ENCODE data around the gene XPO5.
A peak's percentile ranks its signal among the peaks of the same experiment; 100 is the strongest.

Gene XPO5

GRCh38 chr6:43509984-43510826 lies 65.6 kb downstream of the XPO5 start, which contains the start of gene LRRC73:
Gene LRRC73, minus strand, starts transcription at chr6:43510346. Its CDS starts 561 bp downstream, at chr6:43509785.
- peak within 1 kb of the TSS; percentile 53 for H3K4me3 ChIP-seq (replicated peaks; ENCODE audit: low read depth, low read length)
- DNase-seq (ENCODE audit: low read depth): peak; percentile 83
- TF ChIP-seq CTCF (IDR thresholded peaks at IDR 0.05; ENCODE audit: low read length, missing control alignments): no peak

- no peak for DNase-seq (ENCODE audit: low read depth)
- TF ChIP-seq CTCF (IDR thresholded peaks at IDR 0.05; ENCODE audit: low read length, missing control alignments): no peak
- H3K4me3 ChIP-seq (replicated peaks; ENCODE audit: low read depth, low read length): peak overlapping the region; percentile 53
These were observed 66.5 kb downstream of the XPO5 start for GRCh38 chr6:43509142-43509983.

- DNase-seq (ENCODE audit: low read depth): no peak
- TF ChIP-seq CTCF (IDR thresholded peaks at IDR 0.05; ENCODE audit: low read length, missing control alignments): no peak
- H3K4me3 ChIP-seq (replicated peaks; ENCODE audit: low read depth, low read length): no peak overlapping the region
These were observed 67.2 kb downstream of the XPO5 start for GRCh38 chr6:43508481-43509141.

GRCh38 chr6:43506667-43507471 lies 69.0 kb downstream of the XPO5 start:
- H3K4me3 ChIP-seq (replicated peaks; ENCODE audit: low read depth, low read length): no peak overlapping the region
- peak; percentile 90 for DNase-seq (ENCODE audit: low read depth)
- TF ChIP-seq CTCF (IDR thresholded peaks at IDR 0.05; ENCODE audit: low read length, missing control alignments): peak; percentile 95

GRCh38 chr6:43506171-43506570 lies 69.7 kb downstream of the XPO5 start:
- H3K4me3 ChIP-seq (replicated peaks; ENCODE audit: low read depth, low read length): no peak overlapping the region
- TF ChIP-seq CTCF (IDR thresholded peaks at IDR 0.05; ENCODE audit: low read length, missing control alignments): no peak
- no peak for DNase-seq (ENCODE audit: low read depth)

GRCh38 chr6:43505718-43506117 lies 70.1 kb downstream of the XPO5 start:
- no peak overlapping the region for H3K4me3 ChIP-seq (replicated peaks; ENCODE audit: low read depth, low read length)
- DNase-seq (ENCODE audit: low read depth): no peak
- TF ChIP-seq CTCF (IDR thresholded peaks at IDR 0.05; ENCODE audit: low read length, missing control alignments): no peak

Measured in fibroblast of pulmonary artery (primary cell).